HepG2 (cell line): ENCODE results near the gene HELZ2. TPM values are rescaled to one million over a fixed set of nuclear protein-coding genes. Genes with fewer than 3 reads are reported as not detected.
A peak's percentile ranks its signal among the peaks of the same experiment; 100 is the strongest.

Experiments used
- ARNT ChIP-seq: fragments of 450-650 bp; IDR thresholded peaks from 2 replicates; pipeline ENCODE4 v1.6.1; 2017
- CREB1 ChIP-seq, 2 experiments: fragments of 450-650 bp in 1 of 2; IDR thresholded peaks; 2 replicates each; pipeline ENCODE4 v1.6.1; 2016 to 2017; ENCODE audit warnings: control low read depth in 1 of 2, mild to moderate bottlenecking in 1 of 2, missing compliant biosample characterization in 1 of 2, missing genetic modification characterization in 1 of 2
- EED ChIP-seq: sonication (generic); formaldehyde crosslinking; IDR thresholded peaks from 2 replicates; pipeline ENCODE4 v1.5.0; 2020; ENCODE audit warnings: mild to moderate bottlenecking, missing genetic modification reagents
- SALL2 ChIP-seq: sonication (generic); formaldehyde crosslinking; IDR thresholded peaks from 2 replicates; pipeline ENCODE4 v1.8.1; 2023; ENCODE audit warnings: mild to moderate bottlenecking, missing genetic modification reagents, inconsistent platforms
- TGIF2 ChIP-seq: IDR thresholded peaks from 2 replicates; pipeline ENCODE4 v1.6.1; 2016; ENCODE audit warnings: control low read depth, missing compliant biosample characterization
- ZNF552 ChIP-seq: sonication (generic); formaldehyde crosslinking; IDR thresholded peaks from 2 replicates; pipeline ENCODE4 v1.9.0; 2022; ENCODE audit warnings: missing genetic modification reagents, mild to moderate bottlenecking, borderline replicate concordance
- ZNF557 ChIP-seq: sonication (generic); formaldehyde crosslinking; IDR thresholded peaks from 2 replicates; pipeline ENCODE4 v1.4.0; 2020; ENCODE audit warnings: missing genetic modification reagents
- ZNF598 ChIP-seq: sonication (generic); formaldehyde crosslinking; IDR thresholded peaks from 2 replicates; pipeline ENCODE4 v1.5.1; 2020; ENCODE audit warnings: mild to moderate bottlenecking, missing genetic modification reagents, borderline replicate concordance
- polyA plus RNA-seq, 8 experiments: library from polyadenylated mRNA; depleted of rRNA in 3 of 8; stranded (reverse) in 7 of 8; unstranded in 1 of 8; fragments of >200 nt; fragmentation: Illumina TruSeq in 4 of 8; extraction: Trizol in 4 of 8; gene quantifications; 2 replicates each; pipeline versions ENCODE4 v1.2.1 to v1.2.3, GENCODE V29; 2011 to 2016; ENCODE audit warnings: low read depth in 4 of 8, missing spikeins in 1 of 8, mixed read lengths in 1 of 8; ENCODE audit not compliant: insufficient read depth in 1 of 8
- total RNA-seq, 5 experiments: library from RNA; depleted of rRNA; stranded (reverse); fragments of >200 nt; fragmentation: Illumina TruSeq; extraction: Trizol; gene quantifications; 2 replicates each; pipeline ENCODE4 v1.2.3, GENCODE V29; 2016; ENCODE audit warnings: low read depth in 1 of 5
- TF ChIP-seq, protein P1 (sequence below): sonication (generic); formaldehyde crosslinking; IDR thresholded peaks from 2 replicates; pipeline ENCODE4 v1.4.0; 2020; ENCODE audit warnings: missing genetic modification reagents, borderline replicate concordance
- TF ChIP-seq, protein P2 (sequence below): conservative IDR thresholded peaks from 2 replicates; pipeline ENCODE4 v1.6.1; 2018; ENCODE audit warnings: missing genetic modification reagents
- TF ChIP-seq, protein P3 (sequence below): sonication (generic); formaldehyde crosslinking; IDR thresholded peaks from 2 replicates; pipeline ENCODE4 v1.9.0; 2022; ENCODE audit warnings: low read depth, missing genetic modification reagents
- TF ChIP-seq, protein P4 (sequence below): sonication (generic); formaldehyde crosslinking; IDR thresholded peaks from 2 replicates; pipeline ENCODE4 v1.5.0; 2020; ENCODE audit warnings: mild to moderate bottlenecking, missing genetic modification reagents
- TF ChIP-seq, protein P5 (sequence below): sonication (generic); formaldehyde crosslinking; conservative IDR thresholded peaks from 2 replicates; pipeline ENCODE4 v1.8.0; 2022; ENCODE audit warnings: missing genetic modification reagents
- TF ChIP-seq, protein P6 (sequence below): sonication (generic); formaldehyde crosslinking; IDR thresholded peaks from 2 replicates; pipeline ENCODE4 v1.4.0; 2020; ENCODE audit warnings: mild to moderate bottlenecking, missing genetic modification reagents

Gene HELZ2
- total and polyA plus RNA-seq, 2 of the 13 experiments (the other 11 are each of a cell fraction or from before 2014, with no cell fraction given), result 9.6 to 10.1 TPM

DNA sequence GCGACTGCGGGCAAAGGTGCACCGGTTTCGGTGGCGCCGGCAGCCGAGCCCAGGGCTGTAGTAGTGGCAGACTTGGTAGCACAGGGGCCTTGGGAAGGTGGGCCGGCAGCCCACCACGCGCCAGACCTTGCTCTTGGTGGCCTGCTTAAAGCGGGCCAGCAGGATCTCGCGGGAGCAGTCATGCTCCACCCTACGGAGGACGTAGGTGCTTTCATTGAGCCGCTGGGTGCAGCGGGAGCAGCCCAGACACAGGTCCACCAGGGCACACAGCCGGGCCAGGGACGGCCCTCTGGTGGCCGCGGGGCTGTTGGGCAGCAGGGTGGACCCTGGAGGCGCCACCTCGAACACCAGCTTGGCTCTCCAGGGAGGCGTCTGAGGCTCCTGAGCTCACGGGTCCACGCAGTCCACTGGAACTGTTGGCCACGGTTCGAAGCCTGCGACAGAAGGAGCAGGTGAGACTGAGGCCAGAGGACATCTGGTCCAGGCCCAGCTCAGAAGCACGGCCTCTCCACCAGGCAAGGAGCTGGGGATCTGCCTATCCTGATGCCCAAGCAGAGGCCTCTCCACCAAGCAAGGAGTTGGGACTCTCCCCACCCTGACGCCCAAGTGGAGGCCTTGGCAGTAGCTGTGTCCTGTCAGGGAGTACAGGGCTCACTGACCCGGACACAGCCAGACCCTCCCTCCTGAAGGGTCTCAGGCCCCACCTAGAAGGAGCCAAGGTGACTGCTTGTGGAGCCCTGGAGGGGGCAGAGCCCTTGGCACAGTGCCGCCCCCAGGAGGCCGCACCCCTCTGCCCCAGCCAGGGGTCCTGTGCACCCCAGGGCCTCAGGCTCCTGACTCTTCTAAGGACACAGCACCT is 1.0 kb downstream of the HELZ2 start (continued):
- TF ChIP-seq, protein P1, sequence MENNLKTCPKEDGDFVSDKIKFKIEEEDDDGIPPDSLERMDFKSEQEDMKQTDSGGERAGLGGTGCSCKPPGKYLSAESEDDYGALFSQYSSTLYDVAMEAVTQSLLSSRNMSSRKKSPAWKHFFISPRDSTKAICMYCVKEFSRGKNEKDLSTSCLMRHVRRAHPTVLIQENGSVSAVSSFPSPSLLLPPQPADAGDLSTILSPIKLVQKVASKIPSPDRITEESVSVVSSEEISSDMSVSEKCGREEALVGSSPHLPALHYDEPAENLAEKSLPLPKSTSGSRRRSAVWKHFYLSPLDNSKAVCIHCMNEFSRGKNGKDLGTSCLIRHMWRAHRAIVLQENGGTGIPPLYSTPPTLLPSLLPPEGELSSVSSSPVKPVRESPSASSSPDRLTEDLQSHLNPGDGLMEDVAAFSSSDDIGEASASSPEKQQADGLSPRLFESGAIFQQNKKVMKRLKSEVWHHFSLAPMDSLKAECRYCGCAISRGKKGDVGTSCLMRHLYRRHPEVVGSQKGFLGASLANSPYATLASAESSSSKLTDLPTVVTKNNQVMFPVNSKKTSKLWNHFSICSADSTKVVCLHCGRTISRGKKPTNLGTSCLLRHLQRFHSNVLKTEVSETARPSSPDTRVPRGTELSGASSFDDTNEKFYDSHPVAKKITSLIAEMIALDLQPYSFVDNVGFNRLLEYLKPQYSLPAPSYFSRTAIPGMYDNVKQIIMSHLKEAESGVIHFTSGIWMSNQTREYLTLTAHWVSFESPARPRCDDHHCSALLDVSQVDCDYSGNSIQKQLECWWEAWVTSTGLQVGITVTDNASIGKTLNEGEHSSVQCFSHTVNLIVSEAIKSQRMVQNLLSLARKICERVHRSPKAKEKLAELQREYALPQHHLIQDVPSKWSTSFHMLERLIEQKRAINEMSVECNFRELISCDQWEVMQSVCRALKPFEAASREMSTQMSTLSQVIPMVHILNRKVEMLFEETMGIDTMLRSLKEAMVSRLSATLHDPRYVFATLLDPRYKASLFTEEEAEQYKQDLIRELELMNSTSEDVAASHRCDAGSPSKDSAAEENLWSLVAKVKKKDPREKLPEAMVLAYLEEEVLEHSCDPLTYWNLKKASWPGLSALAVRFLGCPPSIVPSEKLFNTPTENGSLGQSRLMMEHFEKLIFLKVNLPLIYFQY (CRISPR knock-in tag), result no peak; the same call in 1 of the 2 replicates
- TF ChIP-seq ZNF598 (no peak), TGIF2 (CRISPR knock-in tag) (no peak), CREB1 (IDR thresholded peaks at IDR 0.05) (no peak), CREB1 (CRISPR knock-in tag; IDR thresholded peaks at IDR 0.05) (no peak), ZNF552 (CRISPR knock-in tag) (no peak), SALL2 (no peak), EED (CRISPR knock-in tag) (no peak; the same call in 1 of the 2 replicates), ARNT (no peak), ZNF557 (CRISPR knock-in tag) (no peak)
- TF ChIP-seq, protein P2, sequence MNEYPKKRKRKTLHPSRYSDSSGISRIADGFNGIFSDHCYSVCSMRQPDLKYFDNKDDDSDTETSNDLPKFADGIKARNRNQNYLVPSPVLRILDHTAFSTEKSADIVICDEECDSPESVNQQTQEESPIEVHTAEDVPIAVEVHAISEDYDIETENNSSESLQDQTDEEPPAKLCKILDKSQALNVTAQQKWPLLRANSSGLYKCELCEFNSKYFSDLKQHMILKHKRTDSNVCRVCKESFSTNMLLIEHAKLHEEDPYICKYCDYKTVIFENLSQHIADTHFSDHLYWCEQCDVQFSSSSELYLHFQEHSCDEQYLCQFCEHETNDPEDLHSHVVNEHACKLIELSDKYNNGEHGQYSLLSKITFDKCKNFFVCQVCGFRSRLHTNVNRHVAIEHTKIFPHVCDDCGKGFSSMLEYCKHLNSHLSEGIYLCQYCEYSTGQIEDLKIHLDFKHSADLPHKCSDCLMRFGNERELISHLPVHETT (CRISPR knock-in tag), result 0 out of 2 replicates have a peak, but pooled peaks have one; percentile 57
- TF ChIP-seq, protein P3, sequence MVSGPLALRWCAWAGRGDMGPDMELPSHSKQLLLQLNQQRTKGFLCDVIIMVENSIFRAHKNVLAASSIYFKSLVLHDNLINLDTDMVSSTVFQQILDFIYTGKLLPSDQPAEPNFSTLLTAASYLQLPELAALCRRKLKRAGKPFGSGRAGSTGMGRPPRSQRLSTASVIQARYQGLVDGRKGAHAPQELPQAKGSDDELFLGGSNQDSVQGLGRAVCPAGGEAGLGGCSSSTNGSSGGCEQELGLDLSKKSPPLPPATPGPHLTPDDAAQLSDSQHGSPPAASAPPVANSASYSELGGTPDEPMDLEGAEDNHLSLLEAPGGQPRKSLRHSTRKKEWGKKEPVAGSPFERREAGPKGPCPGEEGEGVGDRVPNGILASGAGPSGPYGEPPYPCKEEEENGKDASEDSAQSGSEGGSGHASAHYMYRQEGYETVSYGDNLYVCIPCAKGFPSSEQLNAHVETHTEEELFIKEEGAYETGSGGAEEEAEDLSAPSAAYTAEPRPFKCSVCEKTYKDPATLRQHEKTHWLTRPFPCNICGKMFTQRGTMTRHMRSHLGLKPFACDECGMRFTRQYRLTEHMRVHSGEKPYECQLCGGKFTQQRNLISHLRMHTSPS (CRISPR knock-in tag), result peak; percentile 87
- TF ChIP-seq, protein P4, sequence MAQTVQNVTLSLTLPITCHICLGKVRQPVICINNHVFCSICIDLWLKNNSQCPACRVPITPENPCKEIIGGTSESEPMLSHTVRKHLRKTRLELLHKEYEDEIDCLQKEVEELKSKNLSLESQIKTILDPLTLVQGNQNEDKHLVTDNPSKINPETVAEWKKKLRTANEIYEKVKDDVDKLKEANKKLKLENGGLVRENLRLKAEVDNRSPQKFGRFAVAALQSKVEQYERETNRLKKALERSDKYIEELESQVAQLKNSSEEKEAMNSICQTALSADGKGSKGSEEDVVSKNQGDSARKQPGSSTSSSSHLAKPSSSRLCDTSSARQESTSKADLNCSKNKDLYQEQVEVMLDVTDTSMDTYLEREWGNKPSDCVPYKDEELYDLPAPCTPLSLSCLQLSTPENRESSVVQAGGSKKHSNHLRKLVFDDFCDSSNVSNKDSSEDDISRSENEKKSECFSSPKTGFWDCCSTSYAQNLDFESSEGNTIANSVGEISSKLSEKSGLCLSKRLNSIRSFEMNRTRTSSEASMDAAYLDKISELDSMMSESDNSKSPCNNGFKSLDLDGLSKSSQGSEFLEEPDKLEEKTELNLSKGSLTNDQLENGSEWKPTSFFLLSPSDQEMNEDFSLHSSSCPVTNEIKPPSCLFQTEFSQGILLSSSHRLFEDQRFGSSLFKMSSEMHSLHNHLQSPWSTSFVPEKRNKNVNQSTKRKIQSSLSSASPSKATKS (CRISPR knock-in tag), result no peak
- TF ChIP-seq, protein P5, sequence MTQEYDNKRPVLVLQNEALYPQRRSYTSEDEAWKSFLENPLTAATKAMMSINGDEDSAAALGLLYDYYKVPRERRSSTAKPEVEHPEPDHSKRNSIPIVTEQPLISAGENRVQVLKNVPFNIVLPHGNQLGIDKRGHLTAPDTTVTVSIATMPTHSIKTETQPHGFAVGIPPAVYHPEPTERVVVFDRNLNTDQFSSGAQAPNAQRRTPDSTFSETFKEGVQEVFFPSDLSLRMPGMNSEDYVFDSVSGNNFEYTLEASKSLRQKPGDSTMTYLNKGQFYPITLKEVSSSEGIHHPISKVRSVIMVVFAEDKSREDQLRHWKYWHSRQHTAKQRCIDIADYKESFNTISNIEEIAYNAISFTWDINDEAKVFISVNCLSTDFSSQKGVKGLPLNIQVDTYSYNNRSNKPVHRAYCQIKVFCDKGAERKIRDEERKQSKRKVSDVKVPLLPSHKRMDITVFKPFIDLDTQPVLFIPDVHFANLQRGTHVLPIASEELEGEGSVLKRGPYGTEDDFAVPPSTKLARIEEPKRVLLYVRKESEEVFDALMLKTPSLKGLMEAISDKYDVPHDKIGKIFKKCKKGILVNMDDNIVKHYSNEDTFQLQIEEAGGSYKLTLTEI (CRISPR knock-in tag), result no peak
- TF ChIP-seq, protein P6, sequence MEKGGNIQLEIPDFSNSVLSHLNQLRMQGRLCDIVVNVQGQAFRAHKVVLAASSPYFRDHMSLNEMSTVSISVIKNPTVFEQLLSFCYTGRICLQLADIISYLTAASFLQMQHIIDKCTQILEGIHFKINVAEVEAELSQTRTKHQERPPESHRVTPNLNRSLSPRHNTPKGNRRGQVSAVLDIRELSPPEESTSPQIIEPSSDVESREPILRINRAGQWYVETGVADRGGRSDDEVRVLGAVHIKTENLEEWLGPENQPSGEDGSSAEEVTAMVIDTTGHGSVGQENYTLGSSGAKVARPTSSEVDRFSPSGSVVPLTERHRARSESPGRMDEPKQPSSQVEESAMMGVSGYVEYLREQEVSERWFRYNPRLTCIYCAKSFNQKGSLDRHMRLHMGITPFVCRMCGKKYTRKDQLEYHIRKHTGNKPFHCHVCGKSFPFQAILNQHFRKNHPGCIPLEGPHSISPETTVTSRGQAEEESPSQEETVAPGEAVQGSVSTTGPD, result no peak
